Activated gamma-delta T cell (primary cell): Measurements from ENCODE around the gene KLF18.
"Not testable (repeated sequence)": the region's sequence is repeated elsewhere in the genome, so short reads cannot be mapped to it uniquely, and the experiment has no call there.

ENCODE experiments used
- DNase-seq: peaks from one replicate; lab custom pipeline; 2025; lab: John Stamatoyannopoulos, UW
- total RNA-seq, 2 donors: gene quantifications; one replicate each; lab custom pipeline; 2026; lab: John Stamatoyannopoulos, UW

The KLF18 gene
- total RNA-seq, result 0 reads per million in 2 donors

GRCh38 chr1:44141531-44141930 is at the start of gene KLF18:
Gene KLF18, minus strand, starts transcription at chr1:44141631. Its CDS starts 0 bp downstream, at chr1:44141631.
- DNase-seq, result no peak

- no peak for DNase-seq
These were observed 33.2 kb upstream of the KLF18 start for GRCh38 chr1:44174630-44175029.

GRCh38 chr1:44170281-44170823 is 28.9 kb upstream of the KLF18 start:
- DNase-seq, result no peak

- DNase-seq, result no peak
These were observed 27.2 kb upstream of the KLF18 start for GRCh38 chr1:44168520-44169098.

GRCh38 chr1:44161546-44161945 is 20.1 kb upstream of the KLF18 start:
- DNase-seq, result no peak

DNA sequence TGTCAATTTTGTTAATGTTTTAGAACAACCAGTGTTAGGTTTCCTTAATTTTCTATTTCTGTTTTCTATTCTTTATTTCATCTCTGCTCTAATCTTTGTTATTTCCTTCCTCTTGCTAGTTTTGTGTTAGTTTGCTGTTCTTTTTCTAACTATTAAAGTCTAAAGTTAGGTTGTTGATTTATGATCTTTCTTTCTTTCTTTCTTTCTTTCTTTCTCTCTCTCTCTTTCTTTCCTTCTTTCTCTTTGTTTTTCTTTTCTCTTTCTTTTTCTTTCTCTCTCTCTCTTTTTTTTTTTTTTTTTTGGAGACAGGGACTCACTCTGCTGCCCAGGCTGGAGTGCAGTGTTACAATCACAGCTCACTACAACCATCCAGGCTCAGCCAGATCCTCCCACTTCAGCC is 17.4 kb upstream of the KLF18 start:
- no peak for DNase-seq

DNA sequence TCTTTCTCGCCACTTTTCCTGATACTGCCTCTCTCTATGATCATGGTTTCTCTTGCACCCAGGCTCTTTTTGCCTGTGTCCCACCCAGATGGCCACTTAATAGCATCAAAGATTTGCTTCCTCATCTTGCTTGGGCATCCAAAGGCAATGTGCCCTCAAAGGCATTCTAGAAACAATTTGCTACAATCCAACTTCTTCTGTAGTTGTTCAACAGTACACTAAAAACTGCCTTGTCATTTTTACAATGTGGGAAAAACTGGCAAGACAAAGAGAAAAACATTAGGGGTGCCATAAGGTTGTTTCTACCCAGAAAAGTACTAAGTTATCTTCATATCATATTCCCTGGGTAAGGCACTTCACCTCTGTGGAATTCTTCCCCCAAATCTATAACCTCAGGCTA is 16.5 kb upstream of the KLF18 start:
- no peak for DNase-seq

DNA sequence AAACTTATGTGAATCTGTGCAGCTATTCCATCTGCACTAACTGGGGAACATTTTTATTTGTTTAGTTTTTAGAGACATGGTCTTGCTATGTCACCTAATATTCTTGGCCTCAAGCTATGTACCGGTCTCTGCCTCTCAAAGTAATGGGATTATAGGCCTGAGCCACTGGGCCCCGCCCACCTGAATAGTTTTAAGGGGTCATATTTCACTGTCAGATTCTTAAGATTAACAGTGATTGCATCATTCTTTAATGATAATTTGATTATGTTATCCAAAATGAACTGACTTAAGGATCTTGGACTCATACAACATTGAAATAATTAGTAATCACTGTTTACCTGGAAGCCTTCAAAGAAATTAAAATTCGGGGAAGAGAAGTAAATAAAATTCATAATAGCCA is 12.6 kb upstream of the KLF18 start:
- DNase-seq, result no peak

DNA sequence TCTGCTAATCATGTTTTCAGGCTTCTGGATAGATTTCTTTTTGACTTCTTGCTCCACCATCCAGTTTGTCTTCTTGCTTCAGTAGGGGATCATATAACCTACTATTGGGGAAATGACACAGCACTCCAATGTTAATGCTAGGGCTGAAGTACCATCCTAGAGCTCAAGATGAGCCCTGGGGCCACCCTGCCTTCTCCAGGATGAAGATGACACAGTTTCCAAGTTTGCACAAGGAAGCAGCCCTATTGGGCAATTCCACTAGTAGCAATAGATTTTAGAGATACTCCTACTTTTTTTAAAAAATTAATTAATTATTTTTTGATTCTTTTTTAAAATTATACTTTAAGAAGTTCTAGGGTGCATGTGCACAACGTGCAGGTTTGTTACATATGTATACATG is 11.3 kb upstream of the KLF18 start:
- DNase-seq, result no peak

GRCh38 chr1:44151808-44152207 is 10.4 kb upstream of the KLF18 start:
- no peak for DNase-seq

GRCh38 chr1:44151332-44151731 is 9.9 kb upstream of the KLF18 start:
- DNase-seq, result no peak

DNA sequence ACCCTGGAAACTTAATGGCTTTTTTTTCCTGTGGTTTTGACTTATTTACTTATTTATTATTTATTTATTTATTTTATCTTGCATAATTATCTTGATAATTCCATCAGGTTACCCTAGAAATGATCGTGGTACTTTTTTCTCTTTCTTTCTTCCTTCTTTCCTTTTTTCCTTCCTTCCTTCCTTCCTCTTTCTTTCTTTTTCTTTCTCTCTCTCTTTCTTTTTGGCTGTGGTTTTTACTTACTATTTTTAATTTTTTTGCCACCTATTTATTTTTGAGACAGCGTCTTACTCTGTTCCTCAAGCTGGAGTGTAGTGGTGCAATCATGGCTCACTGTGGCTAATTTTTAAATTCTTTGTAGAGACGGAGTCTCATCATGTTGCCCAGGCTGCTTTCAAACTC is 6.2 kb upstream of the KLF18 start:
- no peak for DNase-seq

DNA sequence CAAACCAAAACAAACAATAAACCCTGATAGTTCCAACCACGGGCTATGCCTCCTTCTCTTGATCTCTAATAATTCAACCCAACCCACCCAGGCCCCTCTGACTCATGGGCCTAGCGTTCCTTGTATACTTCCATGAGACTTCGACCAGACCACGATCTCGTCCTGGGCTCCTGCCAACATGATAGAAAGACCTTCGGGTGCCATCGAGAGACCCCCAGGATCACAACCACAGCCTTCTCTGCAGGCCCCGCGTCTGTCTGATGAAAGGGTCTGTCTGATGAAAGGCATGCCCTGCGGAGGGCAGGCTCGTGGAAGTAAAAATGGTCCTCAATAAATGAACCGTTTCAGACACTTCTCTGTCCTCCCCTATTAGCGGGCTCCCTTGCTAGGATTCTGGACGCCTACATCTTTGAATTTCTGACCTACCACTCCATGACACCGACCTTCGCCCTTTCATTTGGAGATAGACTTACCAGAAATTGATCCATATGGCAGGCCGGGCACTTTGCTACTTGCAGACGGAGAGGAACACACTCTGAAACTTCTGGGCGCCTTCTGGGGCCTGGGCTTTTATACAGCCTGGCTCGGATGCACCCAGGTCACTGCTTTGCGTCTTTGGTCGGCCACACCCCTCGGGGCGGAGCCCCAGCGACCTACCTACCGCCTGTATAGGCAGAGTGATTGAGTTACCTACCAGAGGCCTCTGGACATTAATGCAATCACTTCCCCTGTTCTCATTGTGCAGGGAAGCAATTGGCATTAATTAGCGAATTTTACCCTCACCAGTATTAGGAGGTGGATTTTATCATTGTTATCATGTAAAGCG is 5.3 kb upstream of the KLF18 start:
- no peak for DNase-seq

GRCh38 chr1:44144962-44145756 is 3.7 kb upstream of the KLF18 start:
- no peak for DNase-seq

DNA sequence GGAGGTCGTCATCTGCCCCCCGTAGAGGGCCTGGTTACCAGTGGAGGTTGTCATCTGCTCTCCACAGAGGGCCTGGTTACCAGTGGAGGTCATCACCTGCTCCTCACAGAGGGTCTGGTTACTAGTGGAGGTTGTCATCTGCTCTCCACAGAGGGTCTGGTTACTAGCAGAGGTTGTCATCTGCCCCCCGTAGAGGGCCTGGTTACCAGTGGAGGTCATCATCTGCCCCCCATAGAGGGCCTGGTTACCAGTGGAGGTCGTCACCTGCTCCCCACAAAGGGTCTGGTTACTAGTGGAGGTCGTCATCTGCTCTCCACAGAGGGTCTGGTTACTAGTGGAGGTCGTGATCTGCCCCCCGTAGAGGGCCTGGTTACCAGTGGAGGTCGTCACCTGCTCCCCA is 1.9 kb downstream of the KLF18 start:
- not testable (repeated sequence) for DNase-seq

DNA sequence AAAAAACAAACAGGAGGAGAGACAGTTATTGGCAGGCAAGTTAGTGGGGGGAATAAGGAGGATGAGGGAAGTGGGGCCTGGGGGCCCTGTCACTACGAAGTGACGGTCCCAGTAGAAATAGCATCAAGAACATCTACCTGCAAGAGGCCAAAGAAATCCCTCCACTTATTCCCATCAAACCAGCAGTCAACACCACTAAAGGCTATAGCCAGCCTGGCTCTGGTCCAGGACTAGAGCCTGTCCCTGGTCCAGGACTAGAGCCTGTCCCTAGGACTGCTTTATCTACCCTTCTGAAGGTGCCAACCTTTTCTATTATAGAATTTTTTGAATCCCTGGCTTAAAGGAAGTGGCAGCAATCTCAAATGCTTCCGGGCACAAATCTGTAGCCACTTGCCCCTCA is 3.2 kb downstream of the KLF18 start:
- no peak for DNase-seq

DNA sequence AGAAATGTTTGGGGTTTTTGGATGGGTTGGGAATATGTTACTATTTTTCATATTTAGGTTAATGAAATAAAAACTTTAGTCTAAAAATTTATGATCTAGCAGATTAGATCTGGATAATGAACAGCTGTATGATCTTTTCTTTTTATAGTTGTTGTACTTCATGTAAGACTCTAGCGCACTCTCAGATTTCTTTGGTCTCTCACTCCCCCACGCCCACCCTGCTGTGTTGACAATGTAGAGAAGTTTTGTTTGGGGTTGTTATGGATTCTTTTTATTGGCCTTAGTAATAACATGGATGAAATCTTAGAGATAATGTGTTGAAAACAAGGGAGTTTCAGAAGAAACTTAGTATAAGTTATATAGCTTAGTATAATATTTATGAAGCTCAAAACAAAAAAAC is 5.5 kb downstream of the KLF18 start:
- no peak for DNase-seq

GRCh38 chr1:44134071-44134920 is 7.1 kb downstream of the KLF18 start:
- no peak for DNase-seq

DNA sequence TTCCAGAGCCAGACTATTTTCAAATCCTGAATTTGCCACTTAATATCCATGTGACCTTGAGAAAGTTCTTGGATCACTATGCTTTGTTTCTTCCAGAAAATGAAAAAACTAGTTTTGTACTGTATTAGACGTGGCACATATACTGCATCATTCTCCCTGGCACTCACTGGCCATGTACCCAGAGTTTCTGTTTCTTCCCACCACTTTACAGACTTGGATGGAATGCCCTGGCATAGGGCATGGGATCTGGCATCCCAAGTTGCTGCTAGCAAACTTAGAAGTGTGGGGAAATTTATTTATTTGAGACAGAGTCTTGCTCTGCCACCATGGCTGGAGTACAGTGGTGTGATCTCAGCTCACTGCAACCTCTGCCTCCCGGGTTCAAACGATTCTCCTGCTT is 10.0 kb downstream of the KLF18 start:
- no peak for DNase-seq

DNA sequence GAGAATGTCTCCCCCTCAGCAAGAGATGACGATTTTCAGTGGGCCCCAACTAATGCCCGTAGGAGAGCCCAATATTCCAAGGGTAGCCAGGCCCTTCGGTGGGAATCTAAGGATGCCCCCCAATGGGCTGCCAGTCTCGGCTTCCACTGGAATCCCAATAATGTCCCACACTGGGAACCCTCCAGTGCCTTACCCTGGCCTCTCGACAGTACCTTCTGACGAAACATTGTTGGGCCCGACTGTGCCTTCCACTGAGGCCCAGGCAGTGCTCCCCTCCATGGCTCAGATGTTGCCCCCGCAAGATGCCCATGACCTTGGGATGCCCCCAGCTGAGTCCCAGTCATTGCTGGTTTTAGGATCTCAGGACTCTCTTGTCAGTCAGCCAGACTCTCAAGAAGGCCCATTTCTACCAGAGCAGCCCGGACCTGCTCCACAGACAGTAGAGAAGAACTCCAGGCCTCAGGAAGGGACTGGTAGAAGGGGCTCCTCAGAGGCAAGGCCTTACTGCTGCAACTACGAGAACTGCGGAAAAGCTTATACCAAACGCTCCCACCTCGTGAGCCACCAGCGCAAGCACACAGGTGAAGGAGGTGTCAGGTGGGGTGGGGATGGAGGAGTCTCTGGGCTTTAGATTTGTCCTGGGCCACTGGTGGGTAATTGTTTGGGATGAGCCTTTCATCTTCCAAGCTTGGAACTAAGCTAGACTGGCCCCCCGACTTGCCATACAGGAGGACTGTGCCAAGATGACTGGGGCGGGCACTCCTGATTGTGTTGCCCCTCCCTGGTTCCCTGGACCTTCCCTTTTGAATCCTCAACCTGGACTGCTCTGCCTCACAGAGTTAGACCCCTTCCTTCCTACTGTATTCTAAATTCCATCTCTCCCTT is 11.6 kb downstream of the KLF18 start:
- DNase-seq, result no peak
